Suprapubic skin (tissue), 4 donors: ENCODE data around the gene YTHDC2. TPM values are rescaled to one million over a fixed set of nuclear protein-coding genes. Genes with fewer than 3 reads are reported as not detected.

Source experiments
- DNase-seq, 2 donors: peaks; one replicate each; pipeline ENCODE4 v3.0.0-alpha.2; 2019; ENCODE audit warnings: low spot score in 2 of 2
- H3K27ac ChIP-seq: fragments of 200-600 bp; sonication (generic); one replicate; pipeline ENCODE4 v1.5.1; 2019
- H3K27me3 ChIP-seq: fragments of 200-600 bp; sonication (generic); one replicate; pipeline ENCODE4 v1.5.1; 2019
- H3K36me3 ChIP-seq: fragments of 200-600 bp; sonication (generic); one replicate; pipeline ENCODE4 v1.5.1; 2019
- H3K4me1 ChIP-seq: fragments of 200-600 bp; sonication (generic); one replicate; pipeline ENCODE4 v1.5.1; 2019
- H3K4me3 ChIP-seq: fragments of 200-600 bp; sonication (generic); one replicate; pipeline ENCODE4 v1.5.1; 2019; ENCODE audit warnings: mild to moderate bottlenecking
- H3K9me3 ChIP-seq: fragments of 200-600 bp; sonication (generic); one replicate; pipeline ENCODE4 v1.5.1; 2019
- CTCF ChIP-seq, 2 donors: fragments of 200-600 bp in 1 of 2; fragments of 450-650 bp in 1 of 2; sonication (generic) in 1 of 2; IDR thresholded peaks; one replicate each; pipeline ENCODE4 v1.5.1; 2016 to 2019; ENCODE audit warnings: antibody characterized with exemption in 2 of 2, mild to moderate bottlenecking in 1 of 2, moderate library complexity in 1 of 2
- EP300 ChIP-seq: sonication (generic); formaldehyde crosslinking; IDR thresholded peaks from one replicate; pipeline ENCODE4 v1.6.1; 2017; ENCODE audit warnings: antibody characterized with exemption
- POLR2A ChIP-seq, 2 donors: fragments of 450-650 bp; IDR thresholded peaks; one replicate each; pipeline ENCODE4 v1.6.1; 2017; ENCODE audit warnings: antibody characterized with exemption in 2 of 2, mild to moderate bottlenecking in 2 of 2, moderate library complexity in 2 of 2
- POLR2AphosphoS5 ChIP-seq, 3 donors: sonication (generic); formaldehyde crosslinking; IDR thresholded peaks; one replicate each; pipeline ENCODE4 v1.6.1; 2017; ENCODE audit warnings: antibody characterized with exemption in 3 of 3
- WGBS: methylation state at CpG from one replicate; pipeline ENCODE4 v1.1.5; 2018; 5-methylcytosine and 5-hydroxymethylcytosine counted together
- total RNA-seq, 4 donors: library from RNA; depleted of rRNA; stranded (reverse); fragments of >200 nt; gene quantifications; one replicate each; pipeline ENCODE4 v1.1.0, GENCODE V29; 2016

YTHDC2 gene
- total RNA-seq, 4 donors from 2014 or later = 13.4 to 61.7 (median 17.8) TPM

GRCh38 chr5:113518884-113519283 is 5.4 kb downstream of the YTHDC2 start:
- no peak overlapping the region for H3K4me3 ChIP-seq
- peaks cover 7% of the 10 kb centered on the region for H3K36me3 ChIP-seq
- no peaks in the 10 kb centered on the region for H3K9me3 ChIP-seq
- H3K4me1 ChIP-seq = peaks cover 21% of the 10 kb centered on the region
- no peaks in the 10 kb centered on the region for H3K27me3 ChIP-seq
- TF ChIP-seq POLR2AphosphoS5 (IDR thresholded peaks at IDR 0.05) (no peak), POLR2A (IDR thresholded peaks at IDR 0.05) (no peak), CTCF (IDR thresholded peaks at IDR 0.05) (no peak), EP300 (no peak)
- WGBS = 94% methylated on average over 4 of the region's 4 CpGs
- H3K27ac ChIP-seq = no peak overlapping the region
- DNase-seq = no peak

- Histone ChIP-seq H3K4me3 (no peak overlapping the region), H3K9me3 (no peaks in the 10 kb centered on the region), H3K27me3 (no peaks in the 10 kb centered on the region), H3K27ac (no peak overlapping the region), H3K4me1 (peaks cover 20% of the 10 kb centered on the region), H3K36me3 (peaks cover 7% of the 10 kb centered on the region)
- no peak for DNase-seq
- WGBS = 95% methylated on average over 2 of the region's 2 CpGs
- no peak for TF ChIP-seq EP300
Observed at GRCh38 chr5:113519412-113519811, 5.9 kb downstream of the YTHDC2 start.

GRCh38 chr5:113520429-113520828 is 6.9 kb downstream of the YTHDC2 start:
- peaks cover 18% of the 10 kb centered on the region for H3K4me1 ChIP-seq
- no peak for DNase-seq
- peaks cover 7% of the 10 kb centered on the region for H3K36me3 ChIP-seq
- no peak for TF ChIP-seq POLR2A (IDR thresholded peaks at IDR 0.05)
- TF ChIP-seq POLR2AphosphoS5 (IDR thresholded peaks at IDR 0.05) = no peak
- no peak for TF ChIP-seq EP300
- no peak for TF ChIP-seq CTCF (IDR thresholded peaks at IDR 0.05)
- H3K4me3 ChIP-seq = no peak overlapping the region
- H3K27me3 ChIP-seq = no peaks in the 10 kb centered on the region
- no peaks in the 10 kb centered on the region for H3K9me3 ChIP-seq
- no peak overlapping the region for H3K27ac ChIP-seq

GRCh38 chr5:113520899-113521298 is 7.4 kb downstream of the YTHDC2 start:
- no peak for TF ChIP-seq POLR2A (IDR thresholded peaks at IDR 0.05)
- no peak for TF ChIP-seq EP300
- no peak for TF ChIP-seq POLR2AphosphoS5 (IDR thresholded peaks at IDR 0.05)
- TF ChIP-seq CTCF (IDR thresholded peaks at IDR 0.05) = no peak
- no peaks in the 10 kb centered on the region for H3K27me3 ChIP-seq
- H3K4me1 ChIP-seq = peaks cover 14% of the 10 kb centered on the region
- no peak overlapping the region for H3K27ac ChIP-seq
- H3K36me3 ChIP-seq = peaks cover 7% of the 10 kb centered on the region
- H3K9me3 ChIP-seq = no peaks in the 10 kb centered on the region
- no peak overlapping the region for H3K4me3 ChIP-seq
- no peak for DNase-seq

- no peak overlapping the region for H3K27ac ChIP-seq
- no peak overlapping the region for H3K4me3 ChIP-seq
- no peak for DNase-seq
- no peaks in the 10 kb centered on the region for H3K9me3 ChIP-seq
- no peak for TF ChIP-seq POLR2AphosphoS5 (IDR thresholded peaks at IDR 0.05)
- TF ChIP-seq POLR2A (IDR thresholded peaks at IDR 0.05) = no peak
- no peak for TF ChIP-seq EP300
- no peak for TF ChIP-seq CTCF (IDR thresholded peaks at IDR 0.05)
- peaks cover 4% of the 10 kb centered on the region for H3K36me3 ChIP-seq
- peaks cover 10% of the 10 kb centered on the region for H3K4me1 ChIP-seq
- WGBS = 82% methylated on average over 2 of the region's 2 CpGs
- H3K27me3 ChIP-seq = no peaks in the 10 kb centered on the region
Observed at GRCh38 chr5:113523168-113523567, 9.7 kb downstream of the YTHDC2 start.

GRCh38 chr5:113524927-113525326 is 11.4 kb downstream of the YTHDC2 start:
- peaks cover 4% of the 10 kb centered on the region for H3K36me3 ChIP-seq
- TF ChIP-seq POLR2AphosphoS5 (IDR thresholded peaks at IDR 0.05) (no peak), EP300 (no peak), CTCF (IDR thresholded peaks at IDR 0.05) (no peak), POLR2A (IDR thresholded peaks at IDR 0.05) (no peak)
- no peak for DNase-seq
- no peak overlapping the region for H3K27ac ChIP-seq
- H3K4me1 ChIP-seq = peaks cover 10% of the 10 kb centered on the region
- H3K4me3 ChIP-seq = no peak overlapping the region
- no peaks in the 10 kb centered on the region for H3K9me3 ChIP-seq
- WGBS = 64% methylated on average over 2 of the region's 2 CpGs
- H3K27me3 ChIP-seq = no peaks in the 10 kb centered on the region
